Upper lobe of left lung (tissue), 4 donors: ENCODE results near the gene CHP1.

Experiments
- CTCF ChIP-seq, 6 experiments: fragments of 450-650 bp in 4 of 6; fragments of 200-600 bp in 2 of 6; sonication (generic) in 2 of 6; IDR thresholded peaks; one replicate each; pipeline ENCODE4 v1.5.1; 2016 to 2019; ENCODE audit warnings: antibody characterized with exemption in 6 of 6
- POLR2AphosphoS5 ChIP-seq, 2 donors: sonication (generic); formaldehyde crosslinking; IDR thresholded peaks; one replicate each; pipeline ENCODE4 v1.5.1; 2017; ENCODE audit warnings: antibody characterized with exemption in 2 of 2

GRCh38 chr15:41288464-41288863 is 57.4 kb downstream of the CHP1 start:
- no peak for TF ChIP-seq CTCF (IDR thresholded peaks at IDR 0.05)
- TF ChIP-seq POLR2AphosphoS5 (IDR thresholded peaks at IDR 0.05): no peak
